Femur (tissue), 1 donor: ENCODE data around the gene OLIG3.

ENCODE experiments used
- DNase-seq: peaks from one replicate; pipeline ENCODE4 v3.0.0-alpha.2; 2017

Gene OLIG3

DNA sequence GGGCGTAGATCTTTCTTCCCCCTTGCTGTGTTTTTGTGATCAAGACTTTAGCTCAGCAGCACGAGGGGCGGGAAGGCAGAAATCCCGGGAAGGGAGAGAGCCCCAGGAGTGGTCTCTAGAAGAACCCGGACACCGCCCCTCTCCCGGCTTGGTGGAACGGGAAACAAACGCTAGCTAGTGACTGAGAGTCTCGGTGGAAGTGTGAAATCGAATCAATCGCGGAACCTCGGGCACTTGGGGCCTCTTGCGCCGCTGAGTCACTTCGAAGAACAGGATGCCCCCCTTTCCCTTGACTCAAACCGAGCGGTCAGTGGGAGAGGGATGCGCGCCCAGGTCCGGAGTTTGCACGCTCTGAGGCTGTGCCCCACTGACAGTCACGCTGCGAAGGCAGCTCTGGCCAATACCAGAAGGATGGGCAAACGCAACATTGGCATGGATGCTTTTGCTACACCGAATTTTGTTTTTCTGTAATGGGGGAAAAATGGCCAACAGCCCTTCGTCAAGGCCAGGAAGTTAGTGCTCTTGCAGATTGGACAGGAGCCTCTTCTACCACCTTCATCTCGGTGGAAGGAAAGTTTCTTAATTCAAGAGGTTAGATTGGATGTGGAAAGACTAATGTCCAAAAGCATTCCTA lies 1.6 kb upstream of the OLIG3 start:
- no peak for DNase-seq

DNA sequence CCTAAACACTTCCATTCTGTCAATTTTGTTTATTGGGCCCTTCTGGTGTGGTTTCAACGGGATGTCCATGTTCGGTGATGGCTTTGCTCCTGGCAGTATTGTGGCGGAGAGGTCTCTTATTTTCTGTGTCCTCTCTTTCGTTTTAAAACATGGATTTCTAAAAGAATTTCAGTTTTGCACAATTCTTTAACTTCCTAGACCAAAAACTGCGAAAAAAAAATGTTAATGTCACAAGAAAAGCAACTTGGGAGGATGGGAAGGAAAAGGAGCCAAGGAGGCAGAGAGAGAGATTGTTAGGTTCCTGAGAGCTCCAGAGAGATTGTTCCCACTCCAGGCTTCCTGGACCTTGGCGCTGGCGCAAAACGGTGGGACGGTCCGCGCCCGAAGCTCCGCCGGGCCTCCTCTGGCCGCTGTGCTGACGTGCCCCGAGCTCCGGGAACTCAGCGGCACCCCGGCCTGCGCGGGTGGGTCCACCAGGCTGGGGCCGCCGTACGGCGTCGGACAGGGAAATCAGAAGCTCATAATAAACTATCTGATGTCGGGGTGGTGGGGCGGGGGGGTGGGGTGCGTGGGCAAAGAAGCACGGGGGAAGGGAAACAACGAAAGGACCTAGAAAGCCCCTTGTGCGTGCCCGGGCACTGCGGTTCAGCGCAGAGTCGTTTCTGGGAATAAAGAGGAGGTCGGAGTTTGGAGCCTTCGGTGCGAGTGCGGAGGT lies 951 bp upstream of the OLIG3 start:
- no peak for DNase-seq

- DNase-seq: no peak
Observed at GRCh38 chr6:137493218-137494038, 766 bp downstream of the OLIG3 start.

DNA sequence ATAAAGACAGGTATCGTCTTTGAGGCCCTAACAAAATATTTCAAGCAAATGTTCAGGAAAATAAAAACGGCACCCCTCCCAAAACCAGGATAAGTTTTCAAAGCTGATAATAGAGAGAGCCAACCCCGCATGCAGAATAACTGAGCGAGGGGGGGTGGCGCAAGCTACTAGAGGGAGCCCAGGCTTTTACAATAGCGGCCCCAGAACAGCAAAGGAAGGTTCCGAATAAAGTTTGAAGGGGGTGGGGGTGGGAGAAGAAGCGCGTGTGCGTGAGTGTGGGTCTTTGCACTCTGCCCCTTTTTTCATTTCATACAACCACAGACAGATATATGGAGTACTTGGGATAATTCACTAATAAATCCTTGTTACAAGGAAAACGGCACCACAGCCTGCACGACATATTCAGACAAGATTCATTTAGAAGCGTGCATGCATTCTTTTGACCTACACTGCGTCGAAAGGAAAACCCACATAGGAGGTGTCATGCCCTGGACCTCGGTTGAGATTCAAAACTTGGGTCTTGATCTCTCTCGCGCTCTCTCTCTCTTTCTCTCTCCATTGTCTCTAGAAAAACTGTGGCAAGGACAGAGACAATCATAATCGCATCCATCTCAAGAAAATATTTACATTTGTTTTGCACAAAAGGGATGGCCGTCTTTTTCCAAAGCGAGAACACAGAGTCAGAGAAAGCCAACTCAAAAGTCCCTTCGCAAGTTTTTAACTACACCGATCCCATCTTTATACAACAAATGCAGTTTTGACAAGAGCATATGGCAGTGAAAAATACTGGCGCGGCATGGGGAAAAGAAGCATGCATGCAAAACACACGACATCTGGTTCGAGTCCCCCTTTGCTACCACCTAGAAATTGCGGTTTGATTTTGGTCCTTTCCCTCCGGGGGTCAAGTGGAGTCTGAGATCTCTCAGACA lies 1.6 kb downstream of the OLIG3 start:
- DNase-seq: no peak

DNA sequence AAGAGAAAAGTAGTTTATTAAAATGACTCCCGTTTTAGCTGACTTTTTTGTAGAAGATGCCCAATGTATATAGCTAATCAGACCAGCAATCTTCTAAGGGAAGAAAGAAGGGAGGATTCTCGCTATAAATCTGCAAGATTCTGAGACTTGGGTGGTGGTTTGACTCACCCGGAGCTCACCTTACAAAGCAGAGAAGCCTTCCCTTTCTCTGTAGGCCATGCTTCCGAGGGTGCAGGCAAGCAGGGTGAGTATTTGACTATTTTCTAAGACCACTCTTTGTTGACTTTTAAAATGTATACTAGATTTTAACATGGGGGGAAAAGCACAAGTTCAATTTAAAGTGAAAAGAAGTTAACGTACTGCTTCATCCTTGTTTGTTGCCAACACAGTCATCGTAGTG lies 2.7 kb downstream of the OLIG3 start:
- DNase-seq: no peak

DNA sequence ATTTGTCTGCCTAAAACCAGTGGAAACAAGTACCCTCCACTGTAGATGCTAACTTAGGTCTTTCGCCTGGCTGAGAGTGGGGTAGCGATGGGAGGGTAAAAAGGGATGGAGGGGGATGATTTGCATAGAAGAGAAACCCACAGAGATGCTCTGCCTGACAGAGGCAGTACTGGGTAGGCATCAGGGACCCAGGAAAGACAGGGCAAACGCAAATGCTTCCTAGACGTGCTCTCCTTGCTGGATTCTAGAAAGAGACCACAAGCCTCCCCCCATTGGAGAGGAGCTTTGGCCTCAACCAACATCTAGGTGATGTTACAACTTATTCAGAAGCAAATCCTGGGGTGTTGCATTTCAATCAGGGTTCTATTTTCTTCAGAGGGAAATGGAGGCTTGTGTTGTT lies 3.2 kb downstream of the OLIG3 start:
- no peak for DNase-seq

GRCh38 chr6:137490006-137490905 lies 3.9 kb downstream of the OLIG3 start:
- DNase-seq: no peak

- DNase-seq: no peak
Observed at GRCh38 chr6:137489046-137490005, 4.9 kb downstream of the OLIG3 start.

GRCh38 chr6:137488150-137489045 lies 5.8 kb downstream of the OLIG3 start:
- no peak for DNase-seq

DNA sequence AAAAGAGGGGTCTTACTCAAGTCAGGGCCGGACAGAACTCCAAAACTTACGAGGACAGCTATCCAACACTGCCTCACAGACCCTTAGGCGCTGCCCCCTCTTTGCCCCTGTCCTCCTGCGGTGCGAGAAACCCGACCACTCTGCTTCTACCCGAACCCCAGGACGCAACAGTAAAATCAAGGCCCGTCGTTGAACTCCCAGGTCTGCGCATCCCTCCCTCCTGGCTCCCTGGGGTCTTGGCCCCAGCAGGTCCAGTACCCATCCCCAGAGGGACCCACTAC lies 6.4 kb downstream of the OLIG3 start:
- DNase-seq: no peak

DNA sequence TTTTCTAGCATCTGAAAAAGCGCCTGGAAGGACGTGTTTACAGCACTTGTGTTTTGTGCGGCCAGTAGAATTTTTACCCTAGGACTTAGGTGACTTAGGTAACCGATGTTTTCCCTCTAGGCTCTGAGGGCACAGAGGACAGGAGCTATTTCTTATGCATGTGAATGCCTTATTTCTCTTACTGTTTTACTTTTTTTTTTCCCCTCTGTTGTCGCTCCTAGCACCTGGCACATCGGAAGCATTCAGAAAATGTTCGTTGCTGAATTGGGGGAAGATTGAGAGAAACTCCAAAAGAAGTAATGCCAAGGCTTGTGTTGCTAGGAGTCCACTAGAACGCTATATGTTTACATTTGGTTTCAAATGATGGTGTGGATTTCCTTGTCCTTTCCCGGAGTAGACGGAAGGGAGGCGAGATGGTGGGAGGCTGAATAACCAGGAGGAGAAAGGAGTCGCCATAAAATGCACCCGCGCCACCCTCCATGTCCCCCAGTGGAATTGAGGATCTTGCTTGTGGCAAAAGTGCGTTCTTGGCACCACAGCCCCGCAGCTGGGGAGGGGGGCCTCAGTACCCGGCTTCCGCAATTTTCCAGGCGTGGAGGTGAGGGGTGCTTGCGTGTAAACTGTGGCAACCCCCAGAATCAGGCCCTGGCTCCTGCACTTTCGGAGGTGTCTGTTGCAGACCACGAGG lies 6.9 kb downstream of the OLIG3 start:
- DNase-seq: no peak

GRCh38 chr6:137486416-137486815 lies 7.8 kb downstream of the OLIG3 start:
- DNase-seq: no peak

DNA sequence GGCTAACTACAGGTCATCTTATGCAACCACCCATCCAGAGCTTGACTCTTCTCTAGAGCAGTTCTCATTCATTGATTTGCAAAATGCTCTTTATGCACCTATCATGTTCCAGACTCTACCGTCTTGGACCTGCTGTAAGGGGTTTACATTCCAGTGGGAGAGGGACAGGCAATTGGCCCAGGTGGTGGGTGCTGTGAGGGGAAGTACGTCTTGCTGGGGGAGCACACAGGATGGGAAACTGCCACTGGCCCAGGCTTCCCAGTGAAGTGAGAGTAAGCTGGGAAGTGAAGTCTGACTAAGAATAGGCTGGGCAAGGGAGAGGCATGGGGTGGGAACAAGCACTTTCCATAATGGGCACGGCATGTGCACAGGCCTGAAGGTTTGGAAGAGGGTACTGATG lies 13.8 kb downstream of the OLIG3 start:
- no peak for DNase-seq

GRCh38 chr6:137475103-137475502 lies 19.1 kb downstream of the OLIG3 start:
- no peak for DNase-seq

- no peak for DNase-seq
Observed at GRCh38 chr6:137473598-137473997, 20.6 kb downstream of the OLIG3 start.

- no peak for DNase-seq
Observed at GRCh38 chr6:137472641-137473137, 21.5 kb downstream of the OLIG3 start.

DNA sequence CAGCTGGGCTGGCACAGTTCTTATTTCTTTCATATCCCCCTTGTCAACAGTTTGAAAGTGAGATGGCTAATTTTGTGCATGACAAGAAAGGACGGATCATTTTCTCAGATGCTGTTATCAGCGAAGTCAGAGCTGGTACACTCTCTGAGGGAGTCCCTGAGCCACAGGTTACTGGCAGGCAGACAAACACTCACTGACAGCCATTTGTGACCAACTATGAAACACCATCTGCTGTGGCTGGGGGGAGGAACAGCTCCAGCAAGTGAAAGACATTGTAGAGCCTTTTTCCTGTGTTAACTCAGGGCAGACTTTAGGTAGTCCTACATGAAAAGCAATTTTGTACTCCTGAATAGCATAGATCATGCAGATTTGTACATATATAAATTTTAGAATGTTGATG lies 22.2 kb downstream of the OLIG3 start:
- no peak for DNase-seq

GRCh38 chr6:137471497-137471896 lies 22.7 kb downstream of the OLIG3 start:
- no peak for DNase-seq

DNA sequence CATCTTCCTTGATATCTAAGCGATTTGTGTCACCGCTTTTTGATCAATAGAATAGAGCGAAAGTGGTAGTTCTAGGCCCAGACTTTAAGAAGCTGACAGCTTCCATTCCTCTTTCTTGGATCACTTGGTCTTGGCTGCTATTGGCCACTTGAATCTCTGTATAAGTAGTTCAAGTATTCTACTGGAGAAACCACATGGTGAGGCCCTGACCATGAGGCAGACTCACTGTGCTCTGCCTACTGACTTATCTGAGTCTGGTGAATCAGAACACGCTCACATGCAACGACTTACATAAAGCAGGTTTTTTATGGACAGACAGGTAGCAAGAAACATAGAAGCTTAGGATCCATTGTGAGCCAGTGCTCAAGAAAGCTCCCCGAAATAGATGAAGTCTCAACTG lies 27.0 kb downstream of the OLIG3 start:
- DNase-seq: no peak
